OCI-LY1 (cell line): Measurements from ENCODE around the gene ZNF473.

Experiments
- H2AFZ ChIP-seq: fragments of 200-600 bp; sonication (generic), shearing (Covaris generic); 2 replicates; pipeline ENCODE4 v1.6.0; 2014; ENCODE audit warnings: antibody characterized with exemption, mild to moderate bottlenecking, low read length
- H3F3A ChIP-seq: fragments of 200-600 bp; sonication (generic), shearing (Covaris generic); 2 replicates; pipeline ENCODE4 v1.6.0; 2014; ENCODE audit warnings: mild to moderate bottlenecking, antibody characterized with exemption, low read length, moderate library complexity; ENCODE audit not compliant: insufficient read depth
- H3K27ac ChIP-seq: fragments of 200-600 bp; sonication (generic); 2 replicates; pipeline ENCODE4 v1.5.1; 2014; ENCODE audit warnings: low read length, mixed run types, mild to moderate bottlenecking, low read depth; ENCODE audit not compliant: poor library complexity, severe bottlenecking
- H3K27me3 ChIP-seq: fragments of 200-600 bp; sonication (generic); 2 replicates; pipeline ENCODE4 v1.6.0; 2014; ENCODE audit warnings: antibody characterized with exemption, mild to moderate bottlenecking, low read length, moderate library complexity; ENCODE audit not compliant: insufficient read depth
- H3K36me3 ChIP-seq: fragments of 200-600 bp; sonication (generic); 2 replicates; pipeline ENCODE4 v1.6.1; 2014; ENCODE audit warnings: mild to moderate bottlenecking, antibody characterized with exemption, low read length, moderate library complexity, mixed read lengths; ENCODE audit not compliant: insufficient read depth
- H3K4me1 ChIP-seq: fragments of 200-600 bp; sonication (generic); 2 replicates; pipeline ENCODE4 v1.5.1; 2014; ENCODE audit warnings: mild to moderate bottlenecking, low read length, moderate library complexity; ENCODE audit not compliant: insufficient read depth, severe bottlenecking
- H3K4me2 ChIP-seq: fragments of 200-600 bp; sonication (generic), shearing (Covaris generic); 2 replicates; pipeline ENCODE4 v1.6.1; 2014; ENCODE audit warnings: low read length
- H3K4me3 ChIP-seq: fragments of 200-600 bp; sonication (generic); 2 replicates; pipeline ENCODE4 v1.5.1; 2014; ENCODE audit warnings: low read length, low read depth, mild to moderate bottlenecking, mixed read lengths; ENCODE audit not compliant: poor library complexity, severe bottlenecking
- H3K79me2 ChIP-seq: fragments of 200-600 bp; shearing (Covaris generic); 2 replicates; pipeline ENCODE4 v1.6.1; 2016; ENCODE audit warnings: mixed run types, low read length, mixed read lengths; ENCODE audit not compliant: insufficient read depth
- H3K9ac ChIP-seq: fragments of 200-600 bp; sonication (generic), shearing (Covaris generic); 2 replicates; pipeline ENCODE4 v1.6.1; 2014; ENCODE audit warnings: mild to moderate bottlenecking, low read length, mixed read lengths
- H3K9me2 ChIP-seq: fragments of 200-600 bp; sonication (generic), shearing (Covaris generic); 2 replicates; pipeline ENCODE4 v1.6.1; 2014; ENCODE audit warnings: low read depth, mild to moderate bottlenecking, low read length, mixed read lengths
- H3K9me3 ChIP-seq: fragments of 200-600 bp; shearing (Covaris generic); 2 replicates; pipeline ENCODE4 v1.6.1; 2014; ENCODE audit warnings: low read length, mixed read lengths
- H4K20me1 ChIP-seq: fragments of 200-600 bp; sonication (generic), shearing (Covaris generic); 2 replicates; pipeline ENCODE4 v1.6.0; 2016; ENCODE audit warnings: mild to moderate bottlenecking, low read length; ENCODE audit not compliant: insufficient read depth
- CTCF ChIP-seq: fragments of 200-600 bp; sonication (generic), shearing (Covaris generic); IDR thresholded peaks from 2 replicates; pipeline ENCODE4 v1.5.1; 2017; ENCODE audit warnings: mild to moderate bottlenecking, antibody characterized with exemption, low read length, moderate library complexity, mixed read lengths
- EZH2 ChIP-seq: fragments of 200-600 bp; sonication (generic), shearing (Covaris generic); IDR thresholded peaks from 2 replicates; pipeline ENCODE4 v1.8.0; 2017; ENCODE audit warnings: borderline replicate concordance, mixed run types, mild to moderate bottlenecking, antibody characterized with exemption, low read length, moderate library complexity, mixed read lengths

ZNF473 gene

GRCh38 chr19:50036908-50037307 lies 11.1 kb downstream of the ZNF473 start:
- Histone ChIP-seq H3K79me2 (no peaks in the 10 kb centered on the region), H3K4me3 (no peak overlapping the region), H3K4me2 (no peak overlapping the region), H4K20me1 (no peaks in the 10 kb centered on the region), H3K9ac (no peak overlapping the region), H3K36me3 (peaks cover 91% of the 10 kb centered on the region), H3K27me3 (no peaks in the 10 kb centered on the region), H3K9me2 (no peaks in the 10 kb centered on the region), H3K4me1 (no peaks in the 10 kb centered on the region), H2AFZ (no peak overlapping the region), H3F3A (no peaks in the 10 kb centered on the region), H3K27ac (no peak overlapping the region), H3K9me3 (no peaks in the 10 kb centered on the region)
- TF ChIP-seq CTCF (no peak), EZH2 (no peak)

- no peak for TF ChIP-seq CTCF
- H4K20me1 ChIP-seq = no peaks in the 10 kb centered on the region
- H3K9me3 ChIP-seq = peaks cover 14% of the 10 kb centered on the region; the same call in 1 of the 2 replicates
- H3K27ac ChIP-seq = no peak overlapping the region
- no peaks in the 10 kb centered on the region for H3K79me2 ChIP-seq
- no peak overlapping the region for H3K4me3 ChIP-seq
- H3K27me3 ChIP-seq = no peaks in the 10 kb centered on the region
- H3K9me2 ChIP-seq = no peaks in the 10 kb centered on the region
- no peak overlapping the region for H3K4me2 ChIP-seq
- H3F3A ChIP-seq = no peaks in the 10 kb centered on the region
- no peaks in the 10 kb centered on the region for H3K4me1 ChIP-seq
- H2AFZ ChIP-seq = no peak overlapping the region
- no peak overlapping the region for H3K9ac ChIP-seq
- peaks cover 89% of the 10 kb centered on the region for H3K36me3 ChIP-seq
Observed at GRCh38 chr19:50039968-50040367, 14.2 kb downstream of the ZNF473 start.

GRCh38 chr19:50040967-50041366 lies 15.2 kb downstream of the ZNF473 start:
- peaks cover 93% of the 10 kb centered on the region for H3K36me3 ChIP-seq

More at GRCh38 chr19:50040967-50041366, 15.2 kb downstream of the ZNF473 start:
- no peaks in the 10 kb centered on the region for H3K4me1 ChIP-seq
- H3K4me3 ChIP-seq = no peak overlapping the region
- no peaks in the 10 kb centered on the region for H3K27me3 ChIP-seq
- no peaks in the 10 kb centered on the region for H3K9me2 ChIP-seq
- no peaks in the 10 kb centered on the region for H3K79me2 ChIP-seq
- H4K20me1 ChIP-seq = no peaks in the 10 kb centered on the region
- no peak overlapping the region for H3K27ac ChIP-seq
- no peak overlapping the region for H3K9ac ChIP-seq
- H3K4me2 ChIP-seq = no peak overlapping the region
- TF ChIP-seq CTCF = no peak
- TF ChIP-seq EZH2 = no peak
- peaks cover 24% of the 10 kb centered on the region for H3K9me3 ChIP-seq
- no peak overlapping the region for H2AFZ ChIP-seq
- no peaks in the 10 kb centered on the region for H3F3A ChIP-seq
